GM18951 (cell line): Measurements from ENCODE around the gene PDCD1.

ENCODE experiments used
- POLR2A ChIP-seq: IDR thresholded peaks from 4 replicates; pipeline ENCODE4 v1.6.1; 2011; ENCODE audit warnings: mild to moderate bottlenecking; ENCODE audit not compliant: insufficient read length, insufficient read depth; ENCODE audit errors: extremely low read depth
- in situ Hi-C: fragments of 300-500 bp; cut with MboI; formaldehyde crosslinking; loops from one replicate; pipeline ENCODE4 v1.12.0; 2022; ENCODE audit warnings: low sequenced_read_pairs, mixed read lengths, inconsistent platforms; ENCODE audit not compliant: unreplicated experiment

The PDCD1 gene

GRCh38 chr2:241891988-241892298 is 33.2 kb upstream of the PDCD1 start:
- TF ChIP-seq POLR2A = no peak

GRCh38 chr2:241891315-241891987 is 32.8 kb upstream of the PDCD1 start:
- in situ Hi-C loops = no loop called here

More at GRCh38 chr2:241891988-241892298, 33.2 kb upstream of the PDCD1 start:
- in situ Hi-C loops = no loop called here

GRCh38 chr2:241890524-241891235 is 32.0 kb upstream of the PDCD1 start:
- in situ Hi-C loops = no loop called here
- TF ChIP-seq POLR2A = no peak

More at GRCh38 chr2:241891315-241891987, 32.8 kb upstream of the PDCD1 start:
- TF ChIP-seq POLR2A = no peak

GRCh38 chr2:241888641-241889040 is 29.9 kb upstream of the PDCD1 start:
- in situ Hi-C loops = no loop called here
- no peak for TF ChIP-seq POLR2A

GRCh38 chr2:241887806-241888522 is 29.3 kb upstream of the PDCD1 start:
- TF ChIP-seq POLR2A = no peak
- in situ Hi-C loops = no loop called here

GRCh38 chr2:241886840-241887447 is 28.2 kb upstream of the PDCD1 start:
- in situ Hi-C loops = no loop called here
- TF ChIP-seq POLR2A = no peak

GRCh38 chr2:241885946-241886643 is 27.4 kb upstream of the PDCD1 start:
- no peak for TF ChIP-seq POLR2A
- in situ Hi-C loops = no loop called here

- TF ChIP-seq POLR2A = no peak
- in situ Hi-C loops = no loop called here
Observed at GRCh38 chr2:241885291-241885945, 26.7 kb upstream of the PDCD1 start.

- in situ Hi-C loops = no loop called here
Observed at GRCh38 chr2:241884951-241885290, 26.2 kb upstream of the PDCD1 start.

GRCh38 chr2:241882091-241882625 is 23.5 kb upstream of the PDCD1 start:
- in situ Hi-C loops = no loop called here
- peak; percentile 2 for TF ChIP-seq POLR2A

More at GRCh38 chr2:241884951-241885290, 26.2 kb upstream of the PDCD1 start:
- no peak for TF ChIP-seq POLR2A

- TF ChIP-seq POLR2A = no peak
- in situ Hi-C loops = no loop called here
Observed at GRCh38 chr2:241880311-241881073, 21.8 kb upstream of the PDCD1 start.
